NCI-H146 (cell line): ENCODE data around the gene SUCLG2.

Source experiments
- DNase-seq: peaks from one replicate; lab custom pipeline; 2025; lab: John Stamatoyannopoulos, UW

The SUCLG2 gene

GRCh38 chr3:67654099-67654843 is at the start of gene SUCLG2:
TSS of gene SUCLG2 (minus strand) at chr3:67654612. CDS start at chr3:67654586, 26 bp downstream.
- DNase-seq: peak; percentile 86

- DNase-seq: no peak
These were observed 46.2 kb upstream of the SUCLG2 start for GRCh38 chr3:67700596-67700995.

- DNase-seq: no peak
These were observed 45.5 kb upstream of the SUCLG2 start for GRCh38 chr3:67699882-67700281.

GRCh38 chr3:67692621-67693020 is 38.2 kb upstream of the SUCLG2 start:
- DNase-seq: no peak

GRCh38 chr3:67691926-67692325 is 37.5 kb upstream of the SUCLG2 start:
- DNase-seq: no peak

- DNase-seq: no peak
These were observed 36.8 kb upstream of the SUCLG2 start for GRCh38 chr3:67691207-67691606.

GRCh38 chr3:67689806-67690205 is 35.4 kb upstream of the SUCLG2 start:
- no peak for DNase-seq

- no peak for DNase-seq
These were observed 33.8 kb upstream of the SUCLG2 start for GRCh38 chr3:67688231-67688630.

GRCh38 chr3:67686069-67686468 is 31.7 kb upstream of the SUCLG2 start:
- no peak for DNase-seq

GRCh38 chr3:67685499-67685898 is 31.1 kb upstream of the SUCLG2 start:
- no peak for DNase-seq

GRCh38 chr3:67684211-67684610 is 29.8 kb upstream of the SUCLG2 start:
- no peak for DNase-seq

GRCh38 chr3:67683522-67683921 is 29.1 kb upstream of the SUCLG2 start:
- DNase-seq: no peak

GRCh38 chr3:67678665-67679064 is 24.3 kb upstream of the SUCLG2 start:
- DNase-seq: no peak

- no peak for DNase-seq
These were observed 19.6 kb upstream of the SUCLG2 start for GRCh38 chr3:67674055-67674454.

GRCh38 chr3:67662733-67663132 is 8.3 kb upstream of the SUCLG2 start:
- no peak for DNase-seq

GRCh38 chr3:67661089-67661488 is 6.7 kb upstream of the SUCLG2 start:
- DNase-seq: no peak

GRCh38 chr3:67657192-67657591 is 2.8 kb upstream of the SUCLG2 start:
- DNase-seq: no peak

GRCh38 chr3:67656614-67657013 is 2.2 kb upstream of the SUCLG2 start:
- no peak for DNase-seq

- no peak for DNase-seq
These were observed 1.1 kb upstream of the SUCLG2 start for GRCh38 chr3:67655364-67656121.

GRCh38 chr3:67654844-67655177 is 399 bp upstream of the SUCLG2 start:
- DNase-seq: peak; percentile 37

GRCh38 chr3:67653425-67654098 is 850 bp downstream of the SUCLG2 start:
- no peak for DNase-seq

GRCh38 chr3:67650084-67650483 is 4.3 kb downstream of the SUCLG2 start:
- DNase-seq: no peak

- no peak for DNase-seq
These were observed 4.7 kb downstream of the SUCLG2 start for GRCh38 chr3:67649681-67650080.
